ENCODE results near the gene B3GNT3.

DNA sequence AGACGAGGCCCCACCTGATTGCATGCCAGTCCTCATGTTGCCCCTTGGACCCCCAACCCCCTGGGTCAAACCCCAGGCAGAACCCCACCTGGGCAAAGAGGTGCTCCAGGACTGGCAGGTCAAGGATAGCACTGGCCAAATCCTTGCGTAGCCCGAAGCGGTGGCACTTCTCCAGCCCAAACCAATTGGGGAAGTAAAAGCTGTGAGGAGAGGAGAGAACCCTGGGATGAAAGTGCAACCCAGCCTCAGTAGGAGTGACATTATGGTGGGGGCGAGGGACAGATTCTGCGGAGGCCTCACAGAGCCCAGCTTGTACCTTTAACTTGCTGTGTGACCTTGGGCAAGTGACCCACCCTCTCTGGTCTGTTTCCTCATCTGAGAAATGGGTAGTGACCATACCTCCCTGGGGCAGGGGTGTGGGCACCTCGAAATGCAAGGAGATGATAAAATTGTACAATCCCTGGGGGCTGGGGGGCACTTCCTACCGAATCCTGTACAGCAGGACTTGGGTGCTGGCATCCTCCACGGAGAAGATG lies 48.4 kb downstream of the B3GNT3 start:
- TF ChIP-seq FOSL1 (IDR thresholded peaks at IDR 0.05; ENCODE audit: low read depth) = no peak
- TF ChIP-seq EZH2 (IDR thresholded peaks at IDR 0.05) = no peak
- no peak for TF ChIP-seq SRF (IDR thresholded peaks at IDR 0.05; ENCODE audit: low read depth)
- TF ChIP-seq POLR2A (IDR thresholded peaks at IDR 0.05; ENCODE audit: borderline replicate concordance, extremely low read depth, insufficient read depth, insufficient read length) = no peak
- TF ChIP-seq, protein P1, sequence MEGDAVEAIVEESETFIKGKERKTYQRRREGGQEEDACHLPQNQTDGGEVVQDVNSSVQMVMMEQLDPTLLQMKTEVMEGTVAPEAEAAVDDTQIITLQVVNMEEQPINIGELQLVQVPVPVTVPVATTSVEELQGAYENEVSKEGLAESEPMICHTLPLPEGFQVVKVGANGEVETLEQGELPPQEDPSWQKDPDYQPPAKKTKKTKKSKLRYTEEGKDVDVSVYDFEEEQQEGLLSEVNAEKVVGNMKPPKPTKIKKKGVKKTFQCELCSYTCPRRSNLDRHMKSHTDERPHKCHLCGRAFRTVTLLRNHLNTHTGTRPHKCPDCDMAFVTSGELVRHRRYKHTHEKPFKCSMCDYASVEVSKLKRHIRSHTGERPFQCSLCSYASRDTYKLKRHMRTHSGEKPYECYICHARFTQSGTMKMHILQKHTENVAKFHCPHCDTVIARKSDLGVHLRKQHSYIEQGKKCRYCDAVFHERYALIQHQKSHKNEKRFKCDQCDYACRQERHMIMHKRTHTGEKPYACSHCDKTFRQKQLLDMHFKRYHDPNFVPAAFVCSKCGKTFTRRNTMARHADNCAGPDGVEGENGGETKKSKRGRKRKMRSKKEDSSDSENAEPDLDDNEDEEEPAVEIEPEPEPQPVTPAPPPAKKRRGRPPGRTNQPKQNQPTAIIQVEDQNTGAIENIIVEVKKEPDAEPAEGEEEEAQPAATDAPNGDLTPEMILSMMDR (IDR thresholded peaks at IDR 0.05 in 2 of 3, conservative IDR thresholded peaks at IDR 0.05 in 1 of 3; ENCODE audit: borderline replicate concordance in 1 of 3, insufficient read depth in 1 of 3, low read depth in 2 of 3, low read length in 2 of 3) = no peak
- no peak for TF ChIP-seq JUND (IDR thresholded peaks at IDR 0.05)
- no peak for TF ChIP-seq SIN3A (IDR thresholded peaks at IDR 0.05; ENCODE audit: low read depth)

Data from HCT116 (cell line).